Measurements from ENCODE around the gene TOR1AIP1. TPM values are rescaled to one million over a fixed set of nuclear protein-coding genes. Genes with fewer than 3 reads are reported as not detected.

The TOR1AIP1 gene
- polyA plus RNA-seq, 2 of the 4 experiments (the other 2 are of a cell fraction): 31.3 to 38.4 TPM

- no peaks in the 10 kb centered on the region for H3K9me3 ChIP-seq
- POLR2A ChIA-PET: no interaction called here
- H3K27ac ChIP-seq: no peak overlapping the region
- no peak overlapping the region for H3K4me2 ChIP-seq
- no peaks in the 10 kb centered on the region for H3K4me1 ChIP-seq
- ATAC-seq: no peak; a peak in 1 of 6 replicates
- TF ChIP-seq MAZ (IDR thresholded peaks at IDR 0.05; ENCODE audit: borderline replicate concordance, low read depth, low read length): no peak
- TF ChIP-seq SMC3 (IDR thresholded peaks at IDR 0.05): no peak
- no peak for TF ChIP-seq MAFK (IDR thresholded peaks at IDR 0.05; ENCODE audit: partially characterized antibody)
- no peak for TF ChIP-seq KDM1A (IDR thresholded peaks at IDR 0.05; ENCODE audit: low read depth)
- TF ChIP-seq KDM5A (IDR thresholded peaks at IDR 0.05): no peak
- 90% methylated on average over 4 of the region's 4 CpGs for WGBS (ENCODE audit: missing lambda C conversion rate)
- no peak overlapping the region for H3K4me3 ChIP-seq
- CTCF ChIA-PET: no interaction called here
- DNase-seq (ENCODE audit: low read depth in 1 of 2, low spot score in 1 of 2): no peak
- no peak for FAIRE-seq
Observed at GRCh38 chr1:179857009-179857408, 25.1 kb upstream of the TOR1AIP1 start.

GRCh38 chr1:179860652-179861051, 21.4 kb upstream of the TOR1AIP1 start:
- ATAC-seq (no peak), FAIRE-seq (no peak), DNase-seq (ENCODE audit: low read depth in 1 of 2, low spot score in 1 of 2) (no peak)
- no peak overlapping the region for H3K27ac ChIP-seq
- POLR2A ChIA-PET: no interaction called here
- TF ChIP-seq, protein P1, sequence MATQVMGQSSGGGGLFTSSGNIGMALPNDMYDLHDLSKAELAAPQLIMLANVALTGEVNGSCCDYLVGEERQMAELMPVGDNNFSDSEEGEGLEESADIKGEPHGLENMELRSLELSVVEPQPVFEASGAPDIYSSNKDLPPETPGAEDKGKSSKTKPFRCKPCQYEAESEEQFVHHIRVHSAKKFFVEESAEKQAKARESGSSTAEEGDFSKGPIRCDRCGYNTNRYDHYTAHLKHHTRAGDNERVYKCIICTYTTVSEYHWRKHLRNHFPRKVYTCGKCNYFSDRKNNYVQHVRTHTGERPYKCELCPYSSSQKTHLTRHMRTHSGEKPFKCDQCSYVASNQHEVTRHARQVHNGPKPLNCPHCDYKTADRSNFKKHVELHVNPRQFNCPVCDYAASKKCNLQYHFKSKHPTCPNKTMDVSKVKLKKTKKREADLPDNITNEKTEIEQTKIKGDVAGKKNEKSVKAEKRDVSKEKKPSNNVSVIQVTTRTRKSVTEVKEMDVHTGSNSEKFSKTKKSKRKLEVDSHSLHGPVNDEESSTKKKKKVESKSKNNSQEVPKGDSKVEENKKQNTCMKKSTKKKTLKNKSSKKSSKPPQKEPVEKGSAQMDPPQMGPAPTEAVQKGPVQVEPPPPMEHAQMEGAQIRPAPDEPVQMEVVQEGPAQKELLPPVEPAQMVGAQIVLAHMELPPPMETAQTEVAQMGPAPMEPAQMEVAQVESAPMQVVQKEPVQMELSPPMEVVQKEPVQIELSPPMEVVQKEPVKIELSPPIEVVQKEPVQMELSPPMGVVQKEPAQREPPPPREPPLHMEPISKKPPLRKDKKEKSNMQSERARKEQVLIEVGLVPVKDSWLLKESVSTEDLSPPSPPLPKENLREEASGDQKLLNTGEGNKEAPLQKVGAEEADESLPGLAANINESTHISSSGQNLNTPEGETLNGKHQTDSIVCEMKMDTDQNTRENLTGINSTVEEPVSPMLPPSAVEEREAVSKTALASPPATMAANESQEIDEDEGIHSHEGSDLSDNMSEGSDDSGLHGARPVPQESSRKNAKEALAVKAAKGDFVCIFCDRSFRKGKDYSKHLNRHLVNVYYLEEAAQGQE (IDR thresholded peaks at IDR 0.05): no peak
- no peak for TF ChIP-seq TP53 (CRISPR knock-in tag; IDR thresholded peaks at IDR 0.05)
- TF ChIP-seq CBX2 (IDR thresholded peaks at IDR 0.05; ENCODE audit: borderline replicate concordance, low read depth): no peak
- no peak for TF ChIP-seq FOSL2 (IDR thresholded peaks at IDR 0.05)
- TF ChIP-seq FOSL2 (CRISPR knock-in tag; IDR thresholded peaks at IDR 0.05): no peak
- TF ChIP-seq KDM1A (IDR thresholded peaks at IDR 0.05; ENCODE audit: low read depth): no peak
- no peak for TF ChIP-seq HDAC2 (IDR thresholded peaks at IDR 0.05)
- TF ChIP-seq POLR2AphosphoS2 (conservative IDR thresholded peaks at IDR 0.05; ENCODE audit: low read length): no peak
- no peak for TF ChIP-seq MAZ (IDR thresholded peaks at IDR 0.05; ENCODE audit: borderline replicate concordance, low read depth, low read length)
- TF ChIP-seq, protein P2, sequence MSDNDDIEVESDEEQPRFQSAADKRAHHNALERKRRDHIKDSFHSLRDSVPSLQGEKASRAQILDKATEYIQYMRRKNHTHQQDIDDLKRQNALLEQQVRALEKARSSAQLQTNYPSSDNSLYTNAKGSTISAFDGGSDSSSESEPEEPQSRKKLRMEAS (IDR thresholded peaks at IDR 0.05): no peak
- TF ChIP-seq TFCP2L1 (CRISPR knock-in tag; IDR thresholded peaks at IDR 0.05): no peak
- TF ChIP-seq PHF8 (IDR thresholded peaks at IDR 0.05; ENCODE audit: borderline replicate concordance, low read depth): no peak
- CTCF ChIA-PET: interaction anchor here (0.7 to 1.0 kb wide), 3 partner anchors 8 to 319 kb away, joined by 3 read pairs; no protein-coding TSS in a partner anchor
- H3K4me2 ChIP-seq: no peak overlapping the region
- no peak overlapping the region for H3K4me3 ChIP-seq
- WGBS (ENCODE audit: missing lambda C conversion rate): 88% methylated on average over 3 of the region's 3 CpGs
- H3K9me3 ChIP-seq: no peaks in the 10 kb centered on the region
- no peaks in the 10 kb centered on the region for H3K4me1 ChIP-seq

DNA sequence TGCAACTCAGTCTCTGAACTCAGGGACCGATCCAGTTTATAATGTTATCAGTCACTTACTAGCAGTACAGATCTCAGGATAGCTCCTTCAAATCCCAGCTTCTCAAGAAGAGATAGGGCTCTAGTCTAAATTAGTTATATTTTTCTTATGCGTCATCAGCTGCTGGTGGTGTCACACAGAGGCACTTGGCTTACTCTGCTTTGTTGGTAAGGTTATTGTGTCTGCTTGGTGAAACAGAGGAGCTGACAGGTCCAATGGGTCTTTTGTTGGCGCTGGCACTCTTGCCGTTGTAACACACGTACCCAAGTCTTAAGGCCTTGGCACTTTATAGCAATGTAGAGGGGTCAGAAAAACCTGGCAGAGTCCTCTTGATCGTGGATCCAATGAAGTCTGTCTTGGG, 16.7 kb upstream of the TOR1AIP1 start:
- ChIA-PET CTCF (interaction anchor here (0.6 to 6.5 kb wide), 4 partner anchors 42 to 312 kb away, joined by 3 to 92 read pairs (median 6); no protein-coding TSS in a partner anchor), POLR2A (no interaction called here)
- ATAC-seq (no peak), FAIRE-seq (no peak), DNase-seq (ENCODE audit: low read depth in 1 of 2, low spot score in 1 of 2) (no peak)
- Histone ChIP-seq H3K4me1 (no peaks in the 10 kb centered on the region), H3K4me3 (no peak overlapping the region), H3K27ac (no peak overlapping the region), H3K9me3 (no peaks in the 10 kb centered on the region), H3K4me2 (no peak overlapping the region)
- no peak for TF ChIP-seq BHLHE40 (IDR thresholded peaks at IDR 0.05; ENCODE audit: low read depth, low read length)
- TF ChIP-seq RARB (CRISPR knock-in tag; IDR thresholded peaks at IDR 0.05): no peak
- TF ChIP-seq NFE2L2 (conservative IDR thresholded peaks at IDR 0.05; ENCODE audit: low read length): no peak
- no peak for TF ChIP-seq NPAS2 (CRISPR knock-in tag; IDR thresholded peaks at IDR 0.05; ENCODE audit: borderline replicate concordance)
- no peak for TF ChIP-seq ZNF302 (CRISPR knock-in tag; IDR thresholded peaks at IDR 0.05)
- TF ChIP-seq, protein P3, sequence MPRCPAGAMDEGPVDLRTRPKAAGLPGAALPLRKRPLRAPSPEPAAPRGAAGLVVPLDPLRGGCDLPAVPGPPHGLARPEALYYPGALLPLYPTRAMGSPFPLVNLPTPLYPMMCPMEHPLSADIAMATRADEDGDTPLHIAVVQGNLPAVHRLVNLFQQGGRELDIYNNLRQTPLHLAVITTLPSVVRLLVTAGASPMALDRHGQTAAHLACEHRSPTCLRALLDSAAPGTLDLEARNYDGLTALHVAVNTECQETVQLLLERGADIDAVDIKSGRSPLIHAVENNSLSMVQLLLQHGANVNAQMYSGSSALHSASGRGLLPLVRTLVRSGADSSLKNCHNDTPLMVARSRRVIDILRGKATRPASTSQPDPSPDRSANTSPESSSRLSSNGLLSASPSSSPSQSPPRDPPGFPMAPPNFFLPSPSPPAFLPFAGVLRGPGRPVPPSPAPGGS (IDR thresholded peaks at IDR 0.05): no peak
- TF ChIP-seq PHF8 (IDR thresholded peaks at IDR 0.05; ENCODE audit: borderline replicate concordance, low read depth): no peak
- TF ChIP-seq TFCP2L1 (CRISPR knock-in tag; IDR thresholded peaks at IDR 0.05): no peak
- WGBS (ENCODE audit: missing lambda C conversion rate): over 99% methylated on average over 6 of the region's 6 CpGs
